SU-DHL-6 (cell line): ENCODE data around the gene NTMT1.

ENCODE experiments used
- H2AFZ ChIP-seq: fragments of 200-600 bp; sonication (generic); 2 replicates; pipeline ENCODE4 v1.6.1; 2014; ENCODE audit warnings: low read depth, mild to moderate bottlenecking, moderate library complexity, mixed read lengths, antibody characterized with exemption, low read length; ENCODE audit not compliant: severe bottlenecking
- H3F3A ChIP-seq: fragments of 200-600 bp; shearing (Covaris generic); 2 replicates; pipeline ENCODE4 v1.6.0; 2016; ENCODE audit warnings: antibody characterized with exemption, mild to moderate bottlenecking; ENCODE audit not compliant: insufficient read depth
- H3K27ac ChIP-seq: fragments of 200-600 bp; sonication (generic); 2 replicates; pipeline ENCODE4 v1.5.1; 2016; ENCODE audit warnings: low read depth, mild to moderate bottlenecking, low read length, moderate library complexity, mixed read lengths
- H3K27me3 ChIP-seq: fragments of 200-600 bp; sonication (generic), shearing (Covaris generic); 2 replicates; pipeline ENCODE4 v1.6.0; 2014; ENCODE audit warnings: mild to moderate bottlenecking, low read length
- H3K36me3 ChIP-seq: fragments of 200-600 bp; sonication (generic); 2 replicates; pipeline ENCODE4 v1.6.1; 2014; ENCODE audit warnings: mild to moderate bottlenecking, low read length, mixed read lengths
- H3K4me2 ChIP-seq: fragments of 300-600, 200-600 bp; shearing (Covaris generic), sonication (generic); 2 replicates; pipeline ENCODE4 v1.6.0; 2014; ENCODE audit warnings: low read length, low read depth, mild to moderate bottlenecking; ENCODE audit not compliant: poor library complexity, severe bottlenecking
- H3K4me3 ChIP-seq: fragments of 200-600 bp; sonication (generic); 2 replicates; pipeline ENCODE4 v1.5.1; 2014; ENCODE audit warnings: antibody characterized with exemption, low read length, mild to moderate bottlenecking, mixed read lengths; ENCODE audit not compliant: insufficient read depth, poor library complexity, severe bottlenecking
- H3K79me2 ChIP-seq: fragments of 200-600 bp; sonication (generic); 2 replicates; pipeline ENCODE4 v1.6.1; 2014; ENCODE audit warnings: mild to moderate bottlenecking, low read length, moderate library complexity; ENCODE audit not compliant: insufficient read depth
- H3K9ac ChIP-seq: fragments of 200-600 bp; sonication (generic); 2 replicates; pipeline ENCODE4 v1.7.0; 2014; ENCODE audit warnings: mild to moderate bottlenecking, low read length
- H3K9me2 ChIP-seq: fragments of 200-600 bp; sonication (generic); replicated peaks from 2 replicates; pipeline ENCODE4 v1.6.1; 2014; ENCODE audit warnings: low read length; ENCODE audit not compliant: insufficient read depth
- H3K9me3 ChIP-seq: fragments of 200-600 bp; sonication (generic); 2 replicates; pipeline ENCODE4 v1.6.1; 2014; ENCODE audit warnings: low read length, mixed read lengths; ENCODE audit not compliant: insufficient read depth
- H4K20me1 ChIP-seq: fragments of 200-600 bp; sonication (generic); 2 replicates; pipeline ENCODE4 v1.6.1; 2014; ENCODE audit warnings: low read depth, mild to moderate bottlenecking, antibody characterized with exemption, low read length, moderate library complexity, mixed read lengths
- EZH2phosphoT487 ChIP-seq: fragments of 200-600 bp; sonication (generic), shearing (Covaris generic); conservative IDR thresholded peaks from 2 replicates; pipeline ENCODE4 v1.6.1; 2018; ENCODE audit warnings: mild to moderate bottlenecking, antibody characterized with exemption, low read length, moderate library complexity, mixed read lengths
- TF ChIP-seq, protein P1 (sequence below): fragments of 200-600 bp; sonication (generic); IDR thresholded peaks from one replicate; pipeline ENCODE4 v1.5.1; 2017; ENCODE audit warnings: antibody characterized with exemption, mild to moderate bottlenecking, low read length, moderate library complexity; ENCODE audit not compliant: insufficient read depth, poor library complexity, severe bottlenecking

NTMT1 gene

DNA sequence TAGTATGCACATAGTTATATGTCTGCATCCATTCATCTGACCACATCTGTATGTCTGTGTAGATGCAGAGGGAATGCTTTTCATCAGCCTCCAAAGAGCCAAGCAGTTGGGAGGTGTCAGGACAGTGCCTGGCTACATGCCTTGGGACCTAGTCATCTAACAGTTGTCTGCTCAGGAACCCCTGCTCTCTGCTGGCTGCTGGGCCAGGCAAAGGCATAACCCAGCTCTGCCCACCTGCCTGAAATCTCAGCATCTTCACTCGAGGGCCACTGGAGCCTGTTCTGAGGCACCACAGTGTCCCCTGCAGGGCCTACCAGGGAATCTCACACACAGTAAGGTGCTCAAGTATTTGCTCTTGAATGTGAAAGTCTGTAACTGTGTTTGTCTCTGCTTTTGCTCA, 8.8 kb upstream of the NTMT1 start:
- no peaks in the 10 kb centered on the region for H3K9me2 ChIP-seq
- H2AFZ ChIP-seq: no peak overlapping the region
- no peaks in the 10 kb centered on the region for H3K9me3 ChIP-seq
- no peaks in the 10 kb centered on the region for H3K27me3 ChIP-seq
- no peak overlapping the region for H3K4me3 ChIP-seq
- no peaks in the 10 kb centered on the region for H3K79me2 ChIP-seq
- TF ChIP-seq, protein P1, sequence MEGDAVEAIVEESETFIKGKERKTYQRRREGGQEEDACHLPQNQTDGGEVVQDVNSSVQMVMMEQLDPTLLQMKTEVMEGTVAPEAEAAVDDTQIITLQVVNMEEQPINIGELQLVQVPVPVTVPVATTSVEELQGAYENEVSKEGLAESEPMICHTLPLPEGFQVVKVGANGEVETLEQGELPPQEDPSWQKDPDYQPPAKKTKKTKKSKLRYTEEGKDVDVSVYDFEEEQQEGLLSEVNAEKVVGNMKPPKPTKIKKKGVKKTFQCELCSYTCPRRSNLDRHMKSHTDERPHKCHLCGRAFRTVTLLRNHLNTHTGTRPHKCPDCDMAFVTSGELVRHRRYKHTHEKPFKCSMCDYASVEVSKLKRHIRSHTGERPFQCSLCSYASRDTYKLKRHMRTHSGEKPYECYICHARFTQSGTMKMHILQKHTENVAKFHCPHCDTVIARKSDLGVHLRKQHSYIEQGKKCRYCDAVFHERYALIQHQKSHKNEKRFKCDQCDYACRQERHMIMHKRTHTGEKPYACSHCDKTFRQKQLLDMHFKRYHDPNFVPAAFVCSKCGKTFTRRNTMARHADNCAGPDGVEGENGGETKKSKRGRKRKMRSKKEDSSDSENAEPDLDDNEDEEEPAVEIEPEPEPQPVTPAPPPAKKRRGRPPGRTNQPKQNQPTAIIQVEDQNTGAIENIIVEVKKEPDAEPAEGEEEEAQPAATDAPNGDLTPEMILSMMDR: peak; percentile 14
- no peak for TF ChIP-seq EZH2phosphoT487
- no peak overlapping the region for H3K4me2 ChIP-seq
- H3K27ac ChIP-seq: no peak overlapping the region
- no peak overlapping the region for H3K9ac ChIP-seq
- H3K36me3 ChIP-seq: no peaks in the 10 kb centered on the region
- H3F3A ChIP-seq: no peaks in the 10 kb centered on the region
- no peaks in the 10 kb centered on the region for H4K20me1 ChIP-seq

DNA sequence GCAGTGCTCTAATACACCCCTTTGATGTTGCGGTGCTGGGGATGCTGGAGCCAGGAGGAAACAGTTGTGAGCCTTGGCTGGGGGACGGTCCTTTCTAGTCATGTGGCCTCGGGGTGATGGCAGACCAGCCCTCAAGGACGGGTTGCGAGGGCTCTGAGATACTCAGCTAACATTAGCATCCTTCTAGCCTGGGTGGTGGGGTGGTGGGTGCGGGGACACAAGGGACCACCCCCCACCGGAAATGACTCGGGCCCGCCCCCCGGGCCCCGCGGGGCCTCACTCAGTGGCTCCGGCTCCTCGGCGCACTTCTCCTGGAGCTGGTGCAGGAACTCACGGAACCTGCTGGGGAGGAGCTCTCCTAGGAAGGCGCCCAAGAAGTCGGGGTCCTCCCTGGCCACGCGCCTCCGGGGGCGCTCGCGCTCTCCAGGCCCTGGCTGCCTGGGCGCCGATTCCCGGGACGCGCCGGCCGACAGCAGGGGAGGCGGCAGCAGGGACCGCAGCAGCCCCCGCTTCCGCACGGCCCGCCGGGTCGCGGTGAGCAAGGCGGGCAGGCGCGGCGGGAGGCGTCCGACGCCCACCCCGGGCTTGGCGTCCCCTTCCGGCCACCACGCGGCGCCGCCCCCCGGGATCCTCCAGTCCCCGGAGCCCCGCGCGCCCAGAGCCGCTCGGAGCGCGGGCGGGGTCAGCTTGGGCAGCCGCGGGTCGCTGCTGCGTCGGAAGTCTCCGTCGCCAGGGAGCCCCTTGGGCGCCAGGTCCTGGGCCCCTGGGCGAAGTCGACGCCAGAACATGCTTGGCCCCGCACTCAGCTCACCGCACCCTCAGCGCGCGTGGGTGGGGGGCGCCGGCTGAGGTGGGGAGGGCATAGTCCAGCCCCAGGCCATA, 5.9 kb upstream of the NTMT1 start:
- Histone ChIP-seq H3K9ac (no peak overlapping the region), H3K27ac (no peak overlapping the region), H2AFZ (no peak overlapping the region), H3K79me2 (no peaks in the 10 kb centered on the region), H3F3A (peaks cover 4% of the 10 kb centered on the region; the same call in 1 of the 2 replicates), H3K27me3 (no peaks in the 10 kb centered on the region), H3K4me2 (no peak overlapping the region), H4K20me1 (no peaks in the 10 kb centered on the region), H3K9me3 (no peaks in the 10 kb centered on the region), H3K4me3 (no peak overlapping the region), H3K9me2 (no peaks in the 10 kb centered on the region), H3K36me3 (no peaks in the 10 kb centered on the region)
- no peak for TF ChIP-seq EZH2phosphoT487
- TF ChIP-seq, protein P1: no peak

GRCh38 chr9:129620669-129621295, 5.2 kb upstream of the NTMT1 start, which contains the start of gene C9orf50:
Gene C9orf50 (minus strand): TSS chr9:129621101. CDS start chr9:129620574, 527 bp downstream.
- TF ChIP-seq, protein P1: no peak
- TF ChIP-seq EZH2phosphoT487: no peak
- Histone ChIP-seq H3K79me2 (no peaks in the 10 kb centered on the region), H3F3A (peaks cover 5% of the 10 kb centered on the region; the same call in 1 of the 2 replicates), H3K27me3 (no peaks in the 10 kb centered on the region), H3K9ac (no peak within 1 kb of the TSS), H3K4me3 (no peak within 1 kb of the TSS), H3K27ac (no peak within 1 kb of the TSS), H3K9me3 (no peaks in the 10 kb centered on the region), H3K36me3 (no peaks in the 10 kb centered on the region), H4K20me1 (no peaks in the 10 kb centered on the region), H3K9me2 (no peaks in the 10 kb centered on the region), H3K4me2 (no peak within 1 kb of the TSS), H2AFZ (no peak within 1 kb of the TSS)
